Measurements from ENCODE around the gene VPS13D.

GRCh38 chr1:12185036-12185917 lies 44.6 kb upstream of the VPS13D start:
- TF ChIP-seq, protein P1, sequence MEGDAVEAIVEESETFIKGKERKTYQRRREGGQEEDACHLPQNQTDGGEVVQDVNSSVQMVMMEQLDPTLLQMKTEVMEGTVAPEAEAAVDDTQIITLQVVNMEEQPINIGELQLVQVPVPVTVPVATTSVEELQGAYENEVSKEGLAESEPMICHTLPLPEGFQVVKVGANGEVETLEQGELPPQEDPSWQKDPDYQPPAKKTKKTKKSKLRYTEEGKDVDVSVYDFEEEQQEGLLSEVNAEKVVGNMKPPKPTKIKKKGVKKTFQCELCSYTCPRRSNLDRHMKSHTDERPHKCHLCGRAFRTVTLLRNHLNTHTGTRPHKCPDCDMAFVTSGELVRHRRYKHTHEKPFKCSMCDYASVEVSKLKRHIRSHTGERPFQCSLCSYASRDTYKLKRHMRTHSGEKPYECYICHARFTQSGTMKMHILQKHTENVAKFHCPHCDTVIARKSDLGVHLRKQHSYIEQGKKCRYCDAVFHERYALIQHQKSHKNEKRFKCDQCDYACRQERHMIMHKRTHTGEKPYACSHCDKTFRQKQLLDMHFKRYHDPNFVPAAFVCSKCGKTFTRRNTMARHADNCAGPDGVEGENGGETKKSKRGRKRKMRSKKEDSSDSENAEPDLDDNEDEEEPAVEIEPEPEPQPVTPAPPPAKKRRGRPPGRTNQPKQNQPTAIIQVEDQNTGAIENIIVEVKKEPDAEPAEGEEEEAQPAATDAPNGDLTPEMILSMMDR (IDR thresholded peaks at IDR 0.05; ENCODE audit: low read length) = no peak
- TF ChIP-seq EZH2 (optimal IDR thresholded peaks at IDR 0.05; ENCODE audit: low read depth, low read length) = no peak
- TF ChIP-seq EZH2phosphoT487 (IDR thresholded peaks at IDR 0.05; ENCODE audit: low read length) = no peak
